ENCODE data around the gene SPINK14. TPM values are rescaled to one million over a fixed set of nuclear protein-coding genes. Genes with fewer than 3 reads are reported as not detected.

Gene SPINK14
- total RNA-seq, 1 donor from 2014 or later: not detected

DNA sequence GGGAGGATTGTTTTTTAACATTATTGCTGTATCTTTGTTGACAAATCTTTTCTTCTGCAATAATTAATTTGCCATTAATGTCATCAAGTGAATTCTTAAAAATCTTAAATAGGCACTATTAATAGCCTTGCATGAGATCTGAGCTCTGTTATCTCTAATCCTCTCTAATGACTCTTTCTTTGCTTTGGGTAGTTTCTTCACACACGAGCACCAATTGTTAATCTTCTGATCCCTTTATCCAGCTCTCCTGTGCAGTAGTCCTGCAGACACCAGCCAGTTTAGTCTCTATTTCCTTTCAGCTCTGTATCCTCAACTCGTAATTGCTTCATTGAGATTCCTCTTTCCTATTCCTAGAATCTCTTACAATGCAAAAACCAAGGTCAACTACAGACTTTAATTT is 8.1 kb downstream of the SPINK14 start:
- TF ChIP-seq, protein P1, sequence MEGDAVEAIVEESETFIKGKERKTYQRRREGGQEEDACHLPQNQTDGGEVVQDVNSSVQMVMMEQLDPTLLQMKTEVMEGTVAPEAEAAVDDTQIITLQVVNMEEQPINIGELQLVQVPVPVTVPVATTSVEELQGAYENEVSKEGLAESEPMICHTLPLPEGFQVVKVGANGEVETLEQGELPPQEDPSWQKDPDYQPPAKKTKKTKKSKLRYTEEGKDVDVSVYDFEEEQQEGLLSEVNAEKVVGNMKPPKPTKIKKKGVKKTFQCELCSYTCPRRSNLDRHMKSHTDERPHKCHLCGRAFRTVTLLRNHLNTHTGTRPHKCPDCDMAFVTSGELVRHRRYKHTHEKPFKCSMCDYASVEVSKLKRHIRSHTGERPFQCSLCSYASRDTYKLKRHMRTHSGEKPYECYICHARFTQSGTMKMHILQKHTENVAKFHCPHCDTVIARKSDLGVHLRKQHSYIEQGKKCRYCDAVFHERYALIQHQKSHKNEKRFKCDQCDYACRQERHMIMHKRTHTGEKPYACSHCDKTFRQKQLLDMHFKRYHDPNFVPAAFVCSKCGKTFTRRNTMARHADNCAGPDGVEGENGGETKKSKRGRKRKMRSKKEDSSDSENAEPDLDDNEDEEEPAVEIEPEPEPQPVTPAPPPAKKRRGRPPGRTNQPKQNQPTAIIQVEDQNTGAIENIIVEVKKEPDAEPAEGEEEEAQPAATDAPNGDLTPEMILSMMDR (IDR thresholded peaks at IDR 0.05; ENCODE audit: borderline replicate concordance): no peak
- no peak for DNase-seq
- no peaks in the 10 kb centered on the region for H3K9me3 ChIP-seq (replicated peaks)
- intact Hi-C loops (cut with micrococcal nuclease): loop anchor here (5.0 kb wide), 1 partner anchor 196 kb away; no protein-coding TSS in a partner anchor
- no peak overlapping the region for H3K4me3 ChIP-seq
- no peaks in the 10 kb centered on the region for H3K36me3 ChIP-seq
- no peaks in the 10 kb centered on the region for H3K4me1 ChIP-seq
- H3K27me3 ChIP-seq (ENCODE audit: low read depth): no peaks in the 10 kb centered on the region
- no peak overlapping the region for H3K27ac ChIP-seq (replicated peaks)

DNA sequence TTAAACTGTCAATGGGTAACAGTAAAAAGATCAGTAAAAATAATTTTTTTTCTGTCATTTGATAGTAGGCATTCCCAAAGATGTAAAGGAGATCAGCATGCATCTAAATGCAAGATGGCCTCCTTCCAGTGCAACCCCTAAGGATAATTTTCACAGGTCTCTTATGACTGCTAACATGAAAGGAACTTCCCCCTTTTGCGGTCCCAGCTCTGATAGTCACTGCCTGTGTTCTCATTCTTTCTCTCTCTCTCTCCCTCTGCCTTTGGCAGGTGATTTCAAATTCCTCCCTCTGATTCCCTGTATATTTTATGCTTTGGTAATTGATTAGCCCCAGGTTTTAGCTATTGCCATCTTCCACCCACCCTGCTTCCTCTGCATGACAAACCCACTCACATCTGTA is 8.9 kb downstream of the SPINK14 start:
- TF ChIP-seq, protein P1 (IDR thresholded peaks at IDR 0.05; ENCODE audit: borderline replicate concordance): no peak
- intact Hi-C loops (cut with micrococcal nuclease): loop anchor here (5.0 kb wide), 1 partner anchor 195 kb away; no protein-coding TSS in a partner anchor

DNA sequence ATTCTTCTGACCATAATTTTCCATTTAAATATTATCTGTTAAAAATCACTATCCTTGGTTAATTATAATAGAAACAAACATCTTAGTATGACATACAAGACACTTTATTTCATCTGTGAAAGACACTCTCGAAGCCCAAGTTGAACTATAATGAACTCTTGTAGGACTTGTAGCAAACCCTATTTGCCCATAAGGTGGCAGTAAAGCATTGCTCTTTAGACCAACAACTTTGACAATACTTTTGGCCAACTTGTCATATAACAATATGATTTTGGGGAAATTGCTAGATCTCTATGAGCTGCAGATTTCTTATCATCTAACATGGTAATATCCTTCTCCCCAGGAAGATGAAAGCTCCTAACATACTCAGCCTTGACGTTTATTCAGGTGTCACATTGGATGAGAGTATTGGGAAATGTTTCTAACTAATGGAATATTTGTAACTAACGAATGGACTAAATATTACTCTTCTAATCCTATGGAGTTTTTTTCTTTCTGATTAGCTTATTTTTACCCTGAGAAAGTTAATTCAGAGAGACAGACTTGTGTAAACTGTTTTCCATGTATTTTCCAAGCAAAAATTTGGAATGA is 11.0 kb downstream of the SPINK14 start:
- no peaks in the 10 kb centered on the region for H3K4me1 ChIP-seq
- H3K36me3 ChIP-seq: no peaks in the 10 kb centered on the region
- no peak for DNase-seq
- H3K27ac ChIP-seq (replicated peaks): no peak overlapping the region
- H3K9me3 ChIP-seq (replicated peaks): no peaks in the 10 kb centered on the region
- no peak overlapping the region for H3K4me3 ChIP-seq
- intact Hi-C loops (cut with micrococcal nuclease): loop anchor here (2.0 to 5.0 kb wide), 2 partner anchors 193 to 551 kb away; no protein-coding TSS in a partner anchor
- H3K27me3 ChIP-seq (ENCODE audit: low read depth): no peaks in the 10 kb centered on the region
- TF ChIP-seq, protein P1 (IDR thresholded peaks at IDR 0.05; ENCODE audit: borderline replicate concordance): peak; percentile 84

More for the DNA sequence above, 8.9 kb downstream of the SPINK14 start:
- no peaks in the 10 kb centered on the region for H3K27me3 ChIP-seq (ENCODE audit: low read depth)
- no peaks in the 10 kb centered on the region for H3K4me1 ChIP-seq
- H3K27ac ChIP-seq (replicated peaks): no peak overlapping the region
- H3K9me3 ChIP-seq (replicated peaks): no peaks in the 10 kb centered on the region
- DNase-seq: no peak
- H3K4me3 ChIP-seq: no peak overlapping the region
- no peaks in the 10 kb centered on the region for H3K36me3 ChIP-seq

DNA sequence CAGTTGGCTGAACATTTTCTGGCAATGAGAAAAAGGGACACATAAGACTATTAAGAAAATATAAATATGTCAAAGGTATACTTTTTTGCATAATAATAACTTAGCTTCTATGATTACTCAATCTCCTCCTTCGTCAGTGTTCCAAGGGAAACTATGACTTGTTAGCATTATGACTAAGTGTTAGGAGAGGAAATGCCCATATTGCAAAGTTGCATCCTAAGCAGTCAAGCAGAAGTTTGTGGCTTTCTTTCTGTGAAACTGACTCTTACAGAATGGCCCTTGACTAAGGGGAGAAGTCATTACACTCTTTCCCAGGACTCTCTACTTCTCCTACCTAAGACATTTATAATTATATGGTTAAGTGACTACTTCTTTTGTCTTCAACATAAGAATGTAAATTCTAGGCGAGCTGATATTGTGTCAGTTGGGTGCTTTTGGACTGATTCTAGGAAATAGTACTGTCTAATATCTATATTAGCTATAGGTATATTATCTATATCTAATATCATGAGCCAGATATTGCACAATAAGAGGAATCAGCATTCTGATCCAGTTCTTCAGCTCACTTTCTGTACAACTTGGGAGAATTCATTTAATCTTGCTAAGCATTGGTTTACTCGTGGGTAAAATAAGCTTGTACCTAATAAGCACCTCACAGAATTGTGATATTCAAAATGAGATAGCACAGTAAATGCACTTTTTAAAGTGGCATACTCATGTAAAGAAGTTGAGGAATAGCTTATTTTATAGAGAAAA is 18.1 kb downstream of the SPINK14 start:
- TF ChIP-seq, protein P1 (IDR thresholded peaks at IDR 0.05; ENCODE audit: borderline replicate concordance): no peak
- Histone ChIP-seq H3K4me1 (no peaks in the 10 kb centered on the region), H3K4me3 (no peak overlapping the region), H3K9me3 (replicated peaks) (no peaks in the 10 kb centered on the region), H3K36me3 (no peaks in the 10 kb centered on the region), H3K27ac (replicated peaks) (no peak overlapping the region), H3K27me3 (ENCODE audit: low read depth) (no peaks in the 10 kb centered on the region)
- intact Hi-C loops (cut with micrococcal nuclease): no loop called here
- DNase-seq: no peak

DNA sequence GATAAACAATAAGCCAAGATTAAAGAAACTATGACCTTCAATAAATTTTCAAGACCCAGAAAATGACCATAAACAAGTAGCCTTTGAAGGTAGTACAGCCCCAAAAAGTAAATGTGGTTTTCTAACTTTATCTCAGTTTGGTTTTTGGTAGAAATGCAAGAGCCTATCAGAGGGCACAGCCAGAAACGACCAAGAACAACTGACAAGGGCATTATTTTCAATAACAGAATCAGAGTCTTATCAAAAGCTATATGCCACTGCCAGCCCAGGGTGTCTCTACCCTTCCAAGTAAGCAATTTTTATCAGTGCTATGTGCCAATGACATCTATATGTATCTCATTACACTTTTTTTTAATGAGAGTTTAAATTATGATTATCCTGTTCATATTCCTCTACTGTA is 22.7 kb downstream of the SPINK14 start:
- Histone ChIP-seq H3K4me3 (no peak overlapping the region), H3K27ac (replicated peaks) (no peak overlapping the region), H3K36me3 (no peaks in the 10 kb centered on the region), H3K4me1 (no peaks in the 10 kb centered on the region), H3K9me3 (replicated peaks) (no peaks in the 10 kb centered on the region), H3K27me3 (ENCODE audit: low read depth) (no peaks in the 10 kb centered on the region)
- TF ChIP-seq, protein P1 (IDR thresholded peaks at IDR 0.05; ENCODE audit: borderline replicate concordance): no peak
- no peak for DNase-seq
- intact Hi-C loops (cut with micrococcal nuclease): no loop called here

Measured in left ventricle myocardium inferior (tissue), 1 donor.